HTR-8/SVneo (cell line): ENCODE data around the gene ADM.

Experiments
- DNase-seq: peaks from one replicate; pipeline ENCODE4 v3.0.0; 2011; ENCODE audit warnings: low spot score, mixed read lengths; ENCODE audit not compliant: insufficient read length
- FAIRE-seq: peaks from 2 replicates; lab custom pipeline; 2011; peaks lifted over from hg19 to GRCh38; lab: Jason Lieb, UNC

ADM gene

DNA sequence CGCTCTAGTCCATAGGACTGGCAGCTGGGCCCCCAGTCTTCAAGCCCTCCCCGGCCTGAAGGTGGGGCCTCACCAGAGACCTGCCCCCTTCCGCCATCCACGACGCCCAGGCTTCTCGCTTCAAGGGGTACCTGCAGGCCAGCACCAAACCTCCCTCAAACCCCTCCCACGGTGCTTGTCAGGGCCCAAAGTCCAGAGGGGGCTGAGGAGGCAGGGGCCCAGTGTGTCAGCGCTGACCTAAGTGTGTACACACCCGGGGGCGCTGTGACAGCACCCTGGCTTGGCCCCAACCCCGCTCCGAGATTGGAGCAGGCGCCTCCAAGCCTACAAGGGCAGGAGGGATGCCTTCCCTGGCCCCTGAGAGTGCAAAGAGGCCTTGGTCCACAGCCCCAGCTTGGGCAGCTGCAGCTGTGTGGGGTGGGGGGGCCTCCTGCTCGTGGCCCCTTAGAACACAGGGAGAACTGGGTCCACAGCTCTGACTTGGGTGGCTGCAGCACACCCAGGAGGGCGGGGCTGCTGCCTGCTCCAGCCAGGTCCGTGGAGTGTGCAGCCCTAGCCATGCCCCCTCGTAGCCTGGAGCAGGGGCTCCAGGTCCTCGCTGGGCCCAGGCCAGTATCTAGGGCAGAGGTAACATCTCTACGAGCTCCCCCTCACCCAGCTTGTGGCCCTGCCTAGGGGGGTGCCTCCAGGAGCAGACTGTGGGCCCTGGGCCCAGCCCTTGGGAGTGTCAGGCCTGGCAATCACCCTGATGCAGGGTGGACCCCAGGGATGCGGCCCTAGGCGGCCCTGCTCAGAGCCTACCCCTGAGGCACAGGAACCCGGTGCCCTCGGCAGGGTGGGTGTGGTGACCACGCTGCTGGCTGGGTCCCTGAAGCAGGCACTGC lies 15.8 kb upstream of the ADM start:
- FAIRE-seq (no peak), DNase-seq (no peak)

DNA sequence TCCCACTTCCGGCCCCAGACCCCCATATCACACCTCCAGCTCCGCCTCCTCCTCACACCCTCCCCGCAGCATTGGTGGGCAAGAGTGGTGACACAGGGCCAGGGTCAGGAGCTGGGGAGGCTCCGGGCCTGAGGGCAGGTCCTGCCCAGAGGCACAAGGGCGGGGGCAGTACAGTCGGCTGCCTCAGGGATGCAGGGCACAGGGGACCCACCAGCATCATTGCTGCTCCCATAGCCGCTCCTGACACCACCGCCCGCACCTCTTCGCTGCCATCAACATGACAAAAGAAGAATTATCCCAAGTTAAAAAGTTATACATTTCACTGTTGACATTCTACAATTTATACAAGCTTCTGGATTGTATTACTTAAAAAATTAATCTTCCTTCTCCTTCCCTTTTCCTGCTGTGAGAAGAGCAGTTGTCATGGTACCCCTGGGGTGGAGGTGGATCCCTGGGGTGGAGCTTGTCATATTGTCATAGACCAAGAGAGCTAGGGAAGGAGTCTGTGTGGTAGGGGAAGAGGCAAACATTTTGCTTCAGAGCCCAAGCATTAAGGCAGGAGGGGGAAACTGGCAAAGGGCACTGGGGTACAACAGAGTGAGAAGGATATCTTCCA lies 15.0 kb upstream of the ADM start:
- no peak for FAIRE-seq
- DNase-seq, result no peak

DNA sequence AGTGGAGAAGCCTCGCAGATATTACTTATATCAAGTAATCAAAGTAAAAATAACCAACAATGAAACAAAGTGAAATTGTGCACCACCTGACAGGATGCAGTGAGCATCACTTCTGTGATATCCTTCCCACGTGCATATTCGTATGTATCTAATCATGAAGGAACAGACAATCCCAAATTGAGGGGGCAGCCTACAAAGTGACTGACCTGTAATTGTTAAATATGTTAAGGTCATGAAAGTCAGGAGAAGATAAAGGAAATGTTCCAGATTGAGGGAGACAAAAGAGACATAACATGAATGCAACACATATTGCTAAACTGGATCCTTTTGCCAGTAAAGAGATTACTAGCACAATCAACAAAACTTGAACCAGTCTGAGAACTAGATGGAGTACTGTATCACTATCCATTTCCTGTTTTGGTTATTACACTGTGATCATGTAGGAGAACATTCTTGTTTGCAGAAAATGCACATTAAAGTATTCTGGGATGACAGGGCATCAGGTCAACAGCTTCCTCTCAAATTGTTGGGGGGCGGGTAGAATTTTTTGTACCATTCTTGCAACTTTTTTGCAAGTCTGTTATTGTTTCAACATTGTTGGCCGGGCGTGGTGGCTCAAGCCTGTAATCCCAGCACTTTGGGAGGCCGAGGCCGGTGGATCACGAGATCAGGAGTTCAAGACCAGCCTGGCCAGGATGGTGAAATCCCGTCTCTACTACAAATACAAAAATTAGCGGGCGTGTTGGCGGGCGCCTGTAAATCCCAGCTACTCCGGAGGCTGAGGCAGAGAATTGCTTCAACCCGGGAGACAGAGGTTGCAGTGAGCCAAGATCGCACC lies 12.9 kb upstream of the ADM start:
- DNase-seq (no peak), FAIRE-seq (peak; percentile 36)

DNA sequence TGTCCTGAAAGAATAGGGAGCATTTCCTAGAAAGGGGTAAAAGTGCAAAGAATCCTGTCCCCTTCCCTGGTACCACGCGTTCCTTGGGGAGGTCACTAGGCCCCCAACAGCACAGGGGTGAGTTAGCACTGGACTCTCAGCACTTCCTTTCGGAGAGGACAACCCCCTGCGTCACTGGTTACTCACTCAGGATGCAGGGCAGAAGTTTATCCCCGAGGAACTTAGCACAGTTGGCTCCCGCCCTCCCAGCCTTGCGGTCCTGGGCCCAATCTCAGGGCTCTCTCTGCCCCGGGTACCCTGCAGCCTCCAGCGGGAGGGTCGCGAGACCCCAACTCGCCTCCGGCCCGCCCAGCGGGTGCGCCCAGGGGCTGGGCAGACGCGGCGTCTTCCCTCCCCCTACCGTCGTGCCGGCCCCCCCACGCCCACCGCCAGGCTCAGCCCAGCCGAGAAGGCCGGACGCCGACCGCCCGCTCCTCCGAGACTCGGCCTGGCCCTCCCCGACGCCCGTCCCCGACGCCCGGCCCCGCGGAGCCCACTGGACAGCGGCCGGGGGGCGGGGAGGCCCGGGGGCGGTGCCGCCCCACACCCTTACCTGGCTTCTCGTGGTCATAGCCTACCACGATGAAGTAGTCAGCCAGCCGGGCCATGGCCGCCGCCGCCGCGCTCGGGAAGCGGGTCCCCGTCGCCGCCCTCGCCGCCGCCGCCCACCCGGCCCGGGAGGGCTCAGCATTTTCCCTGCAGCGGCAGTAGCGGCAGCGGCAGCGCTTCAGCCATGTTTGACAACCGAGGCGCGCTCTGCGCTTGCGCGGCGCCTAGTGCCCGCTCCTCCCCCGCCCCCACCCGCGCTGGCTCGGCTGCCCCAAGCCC lies 11.2 kb upstream of the ADM start, which contains the start of gene SBF2:
Gene SBF2, minus strand, starts transcription at position 797 of the 867 bp plus-strand sequence. Its CDS starts 150 bp downstream, at position 647.
- no peak for DNase-seq

DNA sequence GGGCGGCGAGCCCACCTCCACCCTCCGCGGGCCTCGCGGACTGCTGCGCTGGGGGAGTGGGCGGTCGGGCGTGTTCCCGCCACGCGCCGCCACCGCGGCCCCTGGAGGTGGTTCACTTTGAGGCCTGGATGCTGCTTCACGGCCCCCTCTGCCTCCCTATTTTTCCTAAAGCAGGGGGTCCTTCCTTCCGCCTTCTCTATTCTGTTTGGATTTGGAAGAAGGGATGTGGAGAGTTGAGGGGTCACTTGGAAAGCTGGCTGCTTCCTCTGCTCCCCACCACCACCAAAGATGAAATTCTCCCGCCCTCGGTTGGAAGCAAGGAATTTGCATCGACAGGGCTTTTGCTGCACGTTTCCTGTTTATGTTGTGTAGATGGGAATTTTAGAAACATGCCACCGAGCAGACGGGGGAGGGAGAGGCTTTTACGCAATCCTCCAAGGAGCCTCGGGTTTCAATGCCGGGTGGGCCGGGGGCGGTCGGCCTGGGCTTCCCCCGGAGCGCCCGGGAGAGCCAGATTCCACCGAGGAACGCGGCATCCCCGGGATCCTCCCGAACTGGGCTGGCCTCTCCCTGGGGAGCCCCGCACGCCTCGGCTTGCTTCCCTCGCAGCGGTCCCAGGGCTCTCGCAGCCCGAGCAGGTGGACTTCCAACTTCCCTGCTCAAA lies 10.5 kb upstream of the ADM start:
- DNase-seq (no peak), FAIRE-seq (peak; percentile 31)

More for the DNA sequence above, 11.2 kb upstream of the ADM start, which contains the start of gene SBF2:
- FAIRE-seq, result peak; percentile 78

DNA sequence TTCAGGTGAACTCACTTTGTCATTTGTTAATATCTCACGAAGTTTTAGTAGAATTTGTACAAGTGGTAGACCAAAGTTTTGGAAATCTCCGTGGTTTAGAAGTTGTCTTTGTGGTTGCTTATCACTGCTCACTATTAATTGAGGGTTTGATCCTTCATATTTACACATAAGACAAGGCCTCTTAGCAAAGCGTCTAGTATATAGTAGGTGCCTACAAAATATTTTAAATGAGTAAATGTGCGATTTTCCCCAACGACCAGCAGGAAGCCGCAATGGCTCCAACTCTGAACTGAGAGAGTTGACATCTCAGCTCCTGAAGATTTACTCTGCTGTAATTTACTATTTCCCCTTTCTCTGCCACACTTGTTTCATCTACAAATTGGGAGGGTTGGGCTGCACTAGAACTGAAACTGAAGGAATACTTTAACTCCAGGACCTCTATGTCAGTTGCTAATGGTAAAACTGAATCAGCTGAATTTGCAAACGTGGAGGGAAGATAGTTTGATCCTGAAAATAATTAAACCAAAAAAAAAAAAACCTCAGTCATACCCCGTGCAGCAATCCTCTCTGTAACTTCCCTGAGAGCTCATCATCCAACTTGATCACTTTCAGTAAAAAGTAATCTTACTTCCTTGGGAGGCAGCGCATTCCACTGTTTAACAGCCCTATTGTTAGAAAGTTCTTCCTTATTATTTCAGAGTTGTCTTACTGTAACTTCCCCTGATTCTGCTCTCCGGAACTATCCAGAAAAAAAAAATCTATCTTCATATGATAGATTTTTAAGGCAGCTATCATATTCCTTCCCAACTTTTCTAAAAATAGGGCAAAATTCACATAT lies 9.6 kb upstream of the ADM start:
- DNase-seq (no peak), FAIRE-seq (no peak)

DNA sequence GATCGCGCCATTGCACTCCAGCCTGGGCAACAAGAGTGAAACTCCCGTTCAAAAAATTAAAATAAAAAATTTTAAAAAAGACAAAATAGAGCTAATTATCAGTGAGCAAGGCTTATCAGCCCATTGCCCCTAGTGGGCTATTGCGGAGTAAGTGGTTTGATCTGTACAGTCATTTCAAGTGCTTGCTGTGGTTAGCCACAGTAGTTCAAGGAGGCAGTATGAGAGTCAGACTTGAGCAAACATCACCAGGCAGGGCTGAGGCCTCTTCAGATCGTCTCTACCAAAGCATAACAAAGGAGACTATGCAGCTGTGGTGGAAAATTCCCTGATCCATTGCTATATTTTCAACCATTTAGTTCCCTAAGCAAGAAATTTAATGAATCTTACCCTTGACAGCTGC lies 6.5 kb upstream of the ADM start:
- FAIRE-seq (no peak), DNase-seq (no peak)

DNA sequence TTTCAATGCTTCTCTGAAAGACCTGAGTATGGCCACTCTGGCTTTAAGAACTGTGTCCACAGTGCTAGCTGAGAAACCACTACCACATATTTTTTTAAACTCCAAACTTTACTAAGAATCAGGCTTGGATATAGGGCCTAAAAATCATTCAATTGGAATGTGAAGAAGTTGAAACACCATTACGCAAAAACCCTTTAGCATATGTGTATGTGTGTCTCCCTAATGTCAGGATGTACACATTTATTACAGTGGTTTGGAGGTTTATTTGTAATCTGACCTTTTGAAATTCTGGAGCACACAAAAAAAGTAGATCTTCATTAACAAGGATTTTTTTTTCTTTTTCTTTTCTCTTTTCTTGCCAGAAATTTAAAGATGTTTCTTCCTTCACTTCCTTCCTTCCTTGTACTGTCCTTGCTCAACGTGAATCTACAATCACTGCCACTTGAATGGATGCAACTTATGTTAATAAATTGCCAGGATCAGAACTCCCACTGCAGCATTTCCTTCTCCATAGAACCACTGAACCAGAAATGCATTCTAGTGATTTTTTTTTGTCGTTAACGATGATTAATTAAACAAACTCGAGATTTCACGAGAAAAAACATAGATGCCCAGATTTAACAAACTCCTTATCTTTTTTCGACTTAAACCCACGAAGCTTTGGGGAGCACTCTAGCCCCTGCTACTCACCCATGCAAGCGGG lies 3.1 kb upstream of the ADM start:
- DNase-seq (no peak), FAIRE-seq (no peak)

DNA sequence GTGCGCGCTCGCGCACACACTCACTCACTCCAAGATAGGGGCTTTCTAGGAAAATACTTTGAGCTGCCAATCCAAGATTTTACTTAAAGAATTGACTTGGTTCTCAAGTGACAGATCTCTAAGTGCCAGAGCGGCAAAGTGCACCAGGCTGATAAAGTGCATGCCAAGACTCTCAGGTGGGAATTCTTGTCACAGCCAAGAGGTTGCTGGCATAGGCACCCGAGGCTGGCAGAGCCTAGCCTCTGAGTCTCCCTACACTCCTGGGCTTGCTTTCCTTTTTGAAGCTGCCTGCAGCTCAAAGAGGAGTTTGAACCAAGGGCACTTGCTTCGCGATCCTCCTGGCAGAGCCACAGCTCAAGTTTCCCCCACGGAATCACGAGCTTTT lies 2.5 kb upstream of the ADM start:
- FAIRE-seq (no peak), DNase-seq (no peak)

DNA sequence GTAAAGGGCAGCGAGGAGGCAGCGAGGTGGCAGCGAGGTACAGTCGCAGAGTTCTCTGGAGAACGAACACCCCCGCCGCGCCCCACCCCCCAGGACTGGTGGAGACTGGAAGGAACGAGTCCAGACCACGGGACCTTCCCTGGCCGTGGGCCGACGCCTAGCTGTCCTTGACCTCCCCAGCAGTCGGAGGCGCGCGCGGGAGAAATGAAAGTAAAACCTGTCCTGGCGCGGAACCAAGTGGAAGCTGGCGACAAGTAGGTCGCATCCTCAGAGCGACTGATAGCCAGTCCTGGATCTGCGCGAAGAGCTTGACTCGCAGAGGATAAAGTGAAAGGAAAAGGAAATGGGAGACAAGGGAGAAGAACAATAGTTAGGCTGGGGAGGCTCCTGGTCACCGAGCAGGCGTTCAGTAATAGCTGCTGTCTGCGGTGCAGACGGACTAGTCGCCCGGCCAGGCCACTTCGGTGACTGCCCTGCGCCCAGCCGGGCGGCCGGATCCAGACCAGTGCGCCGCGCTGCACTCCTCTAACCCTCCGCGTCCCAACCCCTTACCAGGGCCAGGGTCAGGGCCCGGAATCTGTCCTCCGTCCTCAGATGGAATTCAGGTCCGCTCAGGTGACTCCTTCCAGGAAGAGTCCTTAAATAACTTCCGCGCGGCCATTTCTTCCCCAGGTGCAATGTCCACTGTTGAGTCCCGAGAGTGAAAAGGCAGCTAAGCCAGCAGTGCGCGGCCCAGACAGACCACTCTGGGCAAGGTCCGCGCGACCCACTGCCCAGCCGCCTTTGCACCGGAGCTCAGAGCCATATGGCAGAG lies 1.9 kb upstream of the ADM start:
- FAIRE-seq, result peak; percentile 52
- DNase-seq, result no peak

DNA sequence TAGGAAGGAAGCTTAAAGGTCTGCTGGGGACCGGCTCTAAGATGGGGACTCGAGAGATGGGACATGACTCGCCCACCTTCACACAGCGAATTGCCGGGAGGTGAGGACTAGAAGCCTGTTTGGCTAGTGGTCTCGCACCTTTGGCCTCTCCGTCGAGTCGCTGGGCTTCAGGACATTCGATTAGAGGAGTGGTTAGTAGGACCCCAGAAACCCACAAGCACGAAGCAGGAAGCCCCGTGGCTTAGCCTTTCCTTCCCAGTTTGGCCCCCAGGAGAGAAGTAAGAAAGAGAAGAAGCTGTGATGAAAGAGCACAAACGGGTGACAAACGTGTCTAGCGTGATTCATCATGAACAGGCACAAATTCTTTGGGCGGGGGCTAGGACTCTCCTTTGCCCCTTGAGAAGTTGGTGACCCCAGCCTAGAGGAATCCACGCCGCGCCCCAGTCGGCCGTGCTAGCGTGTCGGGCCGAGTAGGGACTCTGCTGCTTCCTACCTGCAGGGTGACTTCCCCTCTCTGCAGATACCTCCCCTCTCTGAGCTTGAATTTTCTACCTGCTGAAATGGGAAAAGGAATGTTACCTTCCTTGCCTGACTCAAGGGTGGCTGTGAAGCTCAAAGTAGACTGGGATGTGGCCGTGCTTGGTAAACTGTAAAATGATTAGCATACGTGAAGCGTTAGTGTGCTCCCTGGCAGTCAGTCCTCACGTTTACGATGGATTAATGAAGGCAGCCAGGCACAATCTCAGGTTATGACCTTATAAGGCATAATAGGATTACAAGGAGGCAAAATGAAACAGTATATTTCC lies 1.1 kb upstream of the ADM start:
- peak; percentile 63 for FAIRE-seq
- peak; percentile 27 for DNase-seq

DNA sequence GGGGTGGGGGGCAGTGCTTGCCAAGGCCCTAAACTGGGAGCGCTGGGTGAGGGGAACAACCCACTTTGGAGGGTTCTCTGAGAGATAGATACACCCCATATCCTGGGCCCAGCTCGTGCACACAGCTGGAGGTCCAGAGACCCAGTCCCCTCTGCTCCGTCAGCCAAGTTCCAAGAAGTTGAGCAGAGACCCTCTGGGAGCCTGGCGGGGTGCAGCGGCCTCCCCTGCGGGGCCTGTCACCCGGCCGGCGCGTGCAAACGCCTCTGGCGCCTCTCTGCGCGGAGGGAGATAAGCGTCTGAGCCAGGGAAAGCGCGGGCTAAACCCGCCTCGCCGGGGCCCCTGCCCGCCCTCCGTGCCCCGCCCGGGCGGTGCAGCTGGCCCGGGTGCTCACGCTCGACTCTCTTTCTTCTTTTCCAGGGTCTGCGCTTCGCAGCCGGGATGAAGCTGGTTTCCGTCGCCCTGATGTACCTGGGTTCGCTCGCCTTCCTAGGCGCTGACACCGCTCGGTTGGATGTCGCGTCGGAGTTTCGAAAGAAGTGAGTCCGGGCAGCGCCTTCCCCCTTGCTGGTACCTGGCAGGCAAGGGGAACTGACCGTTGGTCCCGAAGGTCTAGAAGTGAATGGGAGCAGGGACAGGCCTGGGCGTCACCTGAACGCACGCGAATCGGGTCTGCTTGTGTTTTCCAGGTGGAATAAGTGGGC lies 540 bp downstream of the ADM start:
- no peak for DNase-seq

DNA sequence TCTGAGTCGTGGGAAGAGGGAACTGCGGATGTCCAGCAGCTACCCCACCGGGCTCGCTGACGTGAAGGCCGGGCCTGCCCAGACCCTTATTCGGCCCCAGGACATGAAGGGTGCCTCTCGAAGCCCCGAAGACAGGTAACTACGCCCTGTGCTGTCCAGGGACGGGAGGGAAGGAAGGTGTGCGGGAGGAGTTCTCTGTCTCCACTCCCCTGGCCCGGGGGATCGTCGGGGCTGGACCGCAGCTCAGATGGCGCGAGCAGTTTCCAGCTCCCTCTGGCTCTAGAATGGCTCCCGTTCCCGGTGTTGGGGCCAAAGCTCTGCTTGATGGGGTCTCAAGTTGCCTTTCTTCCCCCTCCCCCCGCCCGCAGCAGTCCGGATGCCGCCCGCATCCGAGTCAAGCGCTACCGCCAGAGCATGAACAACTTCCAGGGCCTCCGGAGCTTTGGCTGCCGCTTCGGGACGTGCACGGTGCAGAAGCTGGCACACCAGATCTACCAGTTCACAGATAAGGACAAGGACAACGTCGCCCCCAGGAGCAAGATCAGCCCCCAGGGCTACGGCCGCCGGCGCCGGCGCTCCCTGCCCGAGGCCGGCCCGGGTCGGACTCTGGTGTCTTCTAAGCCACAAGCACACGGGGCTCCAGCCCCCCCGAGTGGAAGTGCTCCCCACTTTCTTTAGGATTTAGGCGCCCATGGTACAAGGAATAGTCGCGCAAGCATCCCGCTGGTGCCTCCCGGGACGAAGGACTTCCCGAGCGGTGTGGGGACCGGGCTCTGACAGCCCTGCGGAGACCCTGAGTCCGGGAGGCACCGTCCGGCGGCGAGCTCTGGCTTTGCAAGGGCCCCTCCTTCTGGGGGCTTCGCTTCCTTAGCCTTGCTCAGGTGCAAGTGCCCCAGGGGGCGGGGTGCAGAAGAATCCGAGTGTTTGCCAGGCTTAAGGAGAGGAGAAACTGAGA lies 1.4 kb downstream of the ADM start:
- DNase-seq, result no peak
- FAIRE-seq, result no peak

More for the DNA sequence above, 540 bp downstream of the ADM start:
- FAIRE-seq, result no peak

DNA sequence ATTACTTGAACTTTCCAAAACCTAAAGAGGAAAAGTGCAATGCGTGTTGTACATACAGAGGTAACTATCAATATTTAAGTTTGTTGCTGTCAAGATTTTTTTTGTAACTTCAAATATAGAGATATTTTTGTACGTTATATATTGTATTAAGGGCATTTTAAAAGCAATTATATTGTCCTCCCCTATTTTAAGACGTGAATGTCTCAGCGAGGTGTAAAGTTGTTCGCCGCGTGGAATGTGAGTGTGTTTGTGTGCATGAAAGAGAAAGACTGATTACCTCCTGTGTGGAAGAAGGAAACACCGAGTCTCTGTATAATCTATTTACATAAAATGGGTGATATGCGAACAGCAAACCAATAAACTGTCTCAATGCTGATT lies 2.1 kb downstream of the ADM start:
- FAIRE-seq (no peak), DNase-seq (no peak)
